Measurements from ENCODE around the gene BMP6.

The BMP6 gene

GRCh38 chr6:7747901-7748504, 22.1 kb downstream of the BMP6 start:
- no peak for DNase-seq

GRCh38 chr6:7749478-7749877, 23.6 kb downstream of the BMP6 start:
- no peak for DNase-seq

- DNase-seq = no peak
Observed at GRCh38 chr6:7750197-7750596, 24.3 kb downstream of the BMP6 start.

DNA sequence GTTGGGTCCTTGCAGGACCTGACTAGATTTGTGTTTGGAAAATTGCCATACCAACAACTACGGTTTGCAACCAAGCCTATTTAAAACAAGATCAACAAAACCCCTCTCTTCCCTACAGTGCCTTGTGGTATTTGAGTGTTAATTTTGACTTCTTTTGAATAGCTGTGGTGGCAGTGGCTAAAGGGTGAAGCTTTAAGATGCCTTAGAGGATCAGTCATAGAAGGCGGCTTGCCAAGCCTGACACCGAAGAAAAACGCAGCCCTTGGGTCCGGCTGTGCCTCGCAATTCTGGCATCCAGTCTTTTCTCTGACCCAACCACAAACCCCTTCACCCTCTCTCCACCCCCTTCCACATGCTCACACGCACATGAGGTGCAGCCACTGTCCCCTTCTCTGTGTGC, 32.6 kb downstream of the BMP6 start:
- DNase-seq = no peak

DNA sequence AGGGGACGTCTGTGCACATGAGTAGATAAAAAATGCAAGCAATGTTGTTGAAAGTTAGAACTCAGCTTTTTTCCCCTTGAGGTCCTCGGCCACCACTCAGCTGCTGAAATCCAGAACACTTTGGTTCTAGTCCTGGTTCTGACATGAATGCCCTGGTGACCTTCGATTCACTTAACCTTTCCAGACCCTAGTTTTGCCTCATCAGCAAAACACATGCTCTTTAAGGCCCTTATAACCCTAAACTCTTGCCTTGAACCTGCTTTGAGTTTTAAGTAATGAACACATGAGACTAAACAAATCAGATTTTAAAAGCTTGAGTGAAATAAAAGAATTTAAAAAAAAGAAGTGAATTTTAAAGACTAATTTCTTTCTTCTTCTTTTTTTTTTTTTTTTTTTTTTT, 33.4 kb downstream of the BMP6 start:
- no peak for DNase-seq

- DNase-seq = no peak
Observed at GRCh38 chr6:7761051-7761450, 35.2 kb downstream of the BMP6 start.

- DNase-seq = no peak
Observed at GRCh38 chr6:7762760-7763159, 36.9 kb downstream of the BMP6 start.

- no peak for DNase-seq
Observed at GRCh38 chr6:7763881-7764280, 38.0 kb downstream of the BMP6 start.

DNA sequence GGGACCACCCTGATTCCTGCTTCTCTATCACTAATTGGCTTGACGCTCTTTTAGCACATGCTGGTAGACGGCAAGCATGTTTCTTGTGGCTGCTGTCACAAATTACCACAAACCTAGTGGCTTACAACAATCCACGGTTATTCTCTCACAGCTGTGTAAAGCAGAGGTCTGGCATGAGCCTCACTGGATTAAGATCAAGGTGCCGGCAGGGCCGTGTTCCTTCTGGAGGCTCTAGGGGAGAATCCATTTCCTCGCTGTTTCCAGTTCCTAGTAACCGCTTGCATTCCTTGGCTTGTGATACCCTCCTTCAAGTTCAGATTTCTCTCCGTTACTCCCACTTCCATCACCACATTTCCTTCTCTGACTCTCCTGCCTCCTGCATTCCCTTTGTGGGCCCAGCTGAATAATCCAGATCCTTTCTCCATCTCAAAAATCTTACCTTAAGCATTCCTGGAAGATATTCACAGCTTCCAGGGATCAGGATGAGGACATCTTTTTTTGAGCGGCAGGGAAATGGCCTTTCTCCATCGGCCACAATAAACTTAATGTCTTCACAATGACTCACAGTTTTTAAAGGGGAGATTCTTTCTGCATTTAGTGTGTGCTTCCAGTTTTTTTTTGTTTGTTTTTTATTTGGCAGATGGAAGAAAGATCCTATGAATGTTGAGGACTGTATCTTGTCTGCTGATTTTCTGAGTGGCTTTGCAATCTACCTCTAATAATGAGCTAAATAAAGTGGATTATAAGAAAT, 39.9 kb downstream of the BMP6 start:
- no peak for DNase-seq

GRCh38 chr6:7769702-7770101, 43.8 kb downstream of the BMP6 start:
- DNase-seq = no peak

DNA sequence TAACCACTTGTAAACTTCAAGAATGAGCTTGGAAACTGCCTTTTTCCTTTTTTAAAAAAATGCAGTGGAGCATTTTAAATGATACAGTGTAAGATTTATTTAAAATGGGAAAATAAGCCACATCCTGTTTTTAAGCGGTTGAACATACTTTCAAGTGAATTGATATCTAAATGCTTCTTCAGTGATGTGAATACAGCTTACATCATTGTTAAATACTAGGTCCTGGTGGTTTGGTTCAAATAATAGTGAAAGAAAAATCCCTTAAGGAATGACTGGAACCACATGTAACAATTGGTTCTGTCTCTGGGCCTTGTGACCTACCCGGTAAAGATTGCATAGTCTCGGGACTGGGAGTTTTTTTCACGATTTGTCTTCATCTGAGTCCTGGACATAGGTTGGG, 44.2 kb downstream of the BMP6 start:
- no peak for DNase-seq

GRCh38 chr6:7770601-7771000, 44.7 kb downstream of the BMP6 start:
- DNase-seq = no peak

DNA sequence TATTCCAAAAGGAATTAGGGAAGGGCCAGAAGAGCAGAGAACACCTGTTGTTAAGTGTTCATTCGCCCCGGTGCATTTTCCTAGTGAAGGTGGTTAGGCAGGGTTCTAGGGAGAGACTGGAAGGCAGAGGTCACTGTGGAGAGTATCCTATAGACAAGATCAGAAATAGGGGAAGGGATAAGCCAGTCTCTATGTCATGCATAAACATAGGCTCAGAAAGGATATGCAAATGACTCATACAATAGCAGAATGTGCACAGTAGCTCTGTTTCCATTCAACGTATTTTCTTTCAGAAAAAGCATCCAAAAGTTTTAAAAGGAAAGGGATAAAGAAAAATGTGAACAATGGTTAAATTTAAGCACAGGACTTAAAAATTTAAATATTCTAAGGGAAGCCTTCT, 47.4 kb downstream of the BMP6 start:
- DNase-seq = no peak

DNA sequence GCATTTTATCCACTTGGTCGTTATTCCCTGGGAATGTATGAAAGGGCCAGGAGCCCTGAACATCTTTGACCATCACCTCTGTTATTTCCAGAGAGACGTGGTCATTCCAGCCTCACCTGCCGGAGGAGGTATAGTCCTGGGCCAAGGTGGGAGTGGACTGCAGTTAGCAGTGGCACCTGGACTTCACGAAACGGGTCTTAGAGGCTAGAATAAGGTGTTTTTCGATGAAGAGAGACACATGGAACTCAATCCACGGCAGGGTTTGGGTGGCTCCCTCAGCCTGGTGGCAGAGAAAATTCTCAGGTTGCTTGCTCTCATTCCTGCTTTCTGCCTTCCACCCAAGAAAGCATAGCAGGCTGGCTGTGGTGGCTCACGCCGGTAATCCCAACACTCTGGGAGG, 48.0 kb downstream of the BMP6 start:
- no peak for DNase-seq

GRCh38 chr6:7776509-7776908, 50.6 kb downstream of the BMP6 start:
- DNase-seq = no peak

GRCh38 chr6:7777074-7777473, 51.2 kb downstream of the BMP6 start:
- no peak for DNase-seq

GRCh38 chr6:7781240-7781639, 55.3 kb downstream of the BMP6 start:
- DNase-seq = no peak

- no peak for DNase-seq
Observed at GRCh38 chr6:7784248-7784647, 58.3 kb downstream of the BMP6 start.

GRCh38 chr6:7784706-7785105, 58.8 kb downstream of the BMP6 start:
- DNase-seq = no peak

DNA sequence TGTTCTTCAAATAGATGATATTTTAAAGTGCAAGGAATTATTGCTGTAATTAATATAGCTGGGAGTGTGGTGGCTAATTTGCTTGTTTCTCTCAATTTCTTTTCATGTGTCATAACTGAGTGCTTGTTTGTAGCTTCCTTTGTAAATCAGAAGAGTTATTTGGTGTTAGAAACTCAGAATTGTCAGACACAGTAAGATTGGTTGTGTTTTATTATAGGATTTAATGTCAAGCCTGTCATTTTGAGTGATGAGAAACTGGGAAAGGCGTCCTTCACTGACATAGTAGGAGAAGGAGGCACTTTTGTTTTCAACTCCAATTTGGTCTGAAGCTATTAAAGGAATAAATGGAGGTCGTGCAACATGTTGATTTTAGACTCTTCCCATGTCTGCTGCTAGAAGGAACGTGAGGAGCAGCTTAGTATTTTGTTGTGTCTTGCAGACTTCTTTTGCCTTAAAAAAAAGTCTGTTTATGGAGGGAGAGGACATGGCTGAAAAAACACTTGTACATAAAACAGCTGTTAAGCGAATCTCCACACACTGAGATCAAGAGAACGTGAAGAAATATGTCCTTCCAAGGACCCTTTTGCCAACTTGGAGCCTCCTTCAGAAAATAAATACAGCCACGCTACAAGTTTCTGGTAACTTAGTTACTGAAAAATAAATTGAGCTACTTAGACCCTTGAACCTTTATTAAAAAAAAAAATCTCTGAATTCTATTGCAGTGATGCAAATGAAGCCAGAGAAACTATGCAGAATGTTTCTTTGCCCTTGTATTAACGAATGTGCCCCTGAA, 59.5 kb downstream of the BMP6 start:
- DNase-seq = no peak

DNA sequence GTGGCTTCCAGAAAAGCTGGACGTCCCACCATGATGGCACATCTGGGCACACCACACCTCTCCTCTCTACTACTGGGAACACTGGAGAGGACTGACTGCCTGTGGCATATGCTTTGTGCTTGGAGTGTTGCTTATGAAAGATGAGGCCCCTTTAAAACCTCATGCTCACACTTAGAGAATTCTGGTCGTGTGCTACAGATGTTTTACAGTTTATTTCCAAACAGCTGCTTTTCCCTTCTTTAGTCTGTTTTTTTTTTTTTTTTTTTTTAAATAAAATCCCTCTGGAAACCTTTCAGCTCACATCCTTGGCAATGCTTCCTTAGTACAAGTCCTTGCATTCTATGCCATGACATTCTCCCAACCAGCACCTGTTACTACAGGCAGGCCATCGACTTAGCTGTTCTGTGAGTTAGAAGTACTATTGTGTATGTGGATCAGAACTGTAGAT, 60.3 kb downstream of the BMP6 start:
- no peak for DNase-seq

GRCh38 chr6:7787137-7787608, 61.3 kb downstream of the BMP6 start:
- DNase-seq = no peak

DNA sequence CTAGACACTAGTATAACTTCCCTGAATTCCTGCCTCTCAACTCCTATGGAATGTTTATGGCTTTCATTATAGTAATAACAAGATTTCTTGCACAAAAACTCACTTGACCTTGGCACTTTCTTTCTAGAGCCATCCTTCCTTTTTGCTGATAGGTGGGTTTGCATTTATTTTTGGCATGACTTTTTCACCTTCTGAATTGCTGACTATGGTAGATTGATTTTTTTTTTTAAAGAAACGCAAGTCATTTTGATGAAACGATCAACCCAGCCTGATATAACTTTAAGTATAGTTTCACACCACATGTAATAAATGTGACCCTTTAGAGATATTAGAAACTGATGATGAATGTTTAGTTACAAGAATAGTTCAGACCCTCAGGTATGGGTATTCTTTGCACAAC, 61.8 kb downstream of the BMP6 start:
- DNase-seq = no peak

GRCh38 chr6:7794509-7794908, 68.6 kb downstream of the BMP6 start:
- no peak for DNase-seq
